Stomach (tissue), 9 donors: ENCODE results near the gene RERE. TPM values are rescaled to one million over a fixed set of nuclear protein-coding genes. Genes with fewer than 3 reads are reported as not detected.

Source experiments
- DNase-seq, 2 donors: peaks; one replicate each; pipeline versions ENCODE4 v3.0.0 to v3.0.0-alpha.2; 2013 to 2019
- H3K27ac ChIP-seq, 5 donors: fragments of 200-600 bp in 4 of 5; sonication (generic) in 4 of 5; one replicate each; pipeline ENCODE4 v1.5.1; 2013 to 2019; ENCODE audit warnings: mild to moderate bottlenecking in 1 of 5, moderate library complexity in 1 of 5
- H3K27me3 ChIP-seq, 3 donors: fragments of 200-600 bp; sonication (generic); one replicate each; pipeline ENCODE4 v1.5.1; 2017 to 2019; ENCODE audit warnings: mixed run types in 1 of 3
- H3K36me3 ChIP-seq, 4 donors: fragments of 200-600 bp; sonication (generic); 1 replicate in 3 of 4; 2 replicates in 1 of 4; pipeline ENCODE4 v1.5.1; 2016 to 2019
- H3K4me1 ChIP-seq, 4 donors: fragments of 200-600 bp; sonication (generic); one replicate each; pipeline ENCODE4 v1.5.1; 2016 to 2019
- H3K4me3 ChIP-seq, 4 donors: fragments of 200-600 bp; sonication (generic) in 3 of 4; one replicate each; pipeline ENCODE4 v1.5.1; 2016 to 2019; ENCODE audit warnings: mild to moderate bottlenecking in 1 of 4
- H3K9me3 ChIP-seq, 4 donors: fragments of 200-600 bp; sonication (generic); one replicate each; pipeline ENCODE4 v1.5.1; 2016 to 2019
- CTCF ChIP-seq, 7 experiments: fragments of 450-650 bp in 4 of 7; fragments of 200-600 bp in 3 of 7; sonication (generic) in 3 of 7; IDR thresholded peaks; one replicate each; pipeline ENCODE4 v1.5.1; 2016 to 2019; ENCODE audit warnings: antibody characterized with exemption in 7 of 7, control low read depth in 2 of 7, mild to moderate bottlenecking in 1 of 7
- EP300 ChIP-seq: sonication (generic); formaldehyde crosslinking; IDR thresholded peaks from one replicate; pipeline ENCODE4 v1.6.1; 2017; ENCODE audit warnings: antibody characterized with exemption
- POLR2A ChIP-seq, 4 donors: fragments of 450-650 bp; IDR thresholded peaks; one replicate each; pipeline ENCODE4 v1.6.1; 2016; ENCODE audit warnings: antibody characterized with exemption in 4 of 4, control low read depth in 2 of 4, mild to moderate bottlenecking in 1 of 4, moderate library complexity in 1 of 4
- POLR2AphosphoS5 ChIP-seq, 3 donors: sonication (generic); formaldehyde crosslinking; IDR thresholded peaks; one replicate each; pipeline ENCODE4 v1.6.1; 2016; ENCODE audit warnings: antibody characterized with exemption in 3 of 3
- WGBS, 5 donors: extraction: QIAGEN DNeasy Blood & Tissue Kit in 3 of 5; methylation state at CpG; one replicate each; pipeline versions ENCODE4 v1.1.5 to v1.1.7; 2013 to 2018; 5-methylcytosine and 5-hydroxymethylcytosine counted together
- intact Hi-C: fragments of 100-400 bp; cut with DNase I; formaldehyde crosslinking; loops from one replicate; pipeline ENCODE4 v1.15.1; 2023; ENCODE audit warnings: low total_unique reads
- polyA plus RNA-seq, 3 donors: library from polyadenylated mRNA; stranded (reverse); fragments of 200-250 nt; gene quantifications; one replicate each; pipeline ENCODE4 v1.2.3, GENCODE V29; 2013
- small RNA-seq, 4 donors: library from RNA; depleted of rRNA; stranded (forward); fragments of <200 nt; gene quantifications; one replicate each; pipeline ENCODE3, GENCODE V24; 2016
- total RNA-seq, 5 donors: library from RNA; depleted of rRNA; stranded (reverse); fragments of >200 nt; gene quantifications; one replicate each; pipeline versions ENCODE4 v1.1.0 to v1.2.3, GENCODE V29; 2014 to 2016
- donor health status: healthy with polysubstance abuse.
- donor health status: Bipolar disorder and iron deficiency.
- donor health status: healthy.

RERE gene
- total and polyA plus RNA-seq, 8 donors: 15.6 to 198 (median 79.3) TPM

GRCh38 chr1:8311068-8311718, 506.2 kb downstream of the RERE start:
- TF ChIP-seq EP300: no peak
- TF ChIP-seq POLR2AphosphoS5 (IDR thresholded peaks at IDR 0.05): no peak
- no peak for TF ChIP-seq POLR2A (IDR thresholded peaks at IDR 0.05)
- no peak for TF ChIP-seq CTCF (IDR thresholded peaks at IDR 0.05)
- intact Hi-C loops: loop anchor here (5.0 kb wide), 1 partner anchor 279 kb away; no protein-coding TSS in a partner anchor
- no peaks in the 10 kb centered on the region for H3K36me3 ChIP-seq
- 52 to 96% (median 86%) methylated on average over 1 of the region's 1 CpG for WGBS, 5 donors
- peak overlapping the region in 3 of 5 donors; percentile 37 to 55 (median 43) for H3K27ac ChIP-seq
- peaks cover 4 to 31% (median 19%) of the 10 kb centered on the region in 4 donors for H3K4me1 ChIP-seq
- peaks cover 0 to 5% (median 0%) of the 10 kb centered on the region in 4 donors for H3K9me3 ChIP-seq
- DNase-seq: no peak
- H3K27me3 ChIP-seq: peaks cover 0 to 11% (median 0%) of the 10 kb centered on the region in 3 donors
- no peak overlapping the region for H3K4me3 ChIP-seq

GRCh38 chr1:8307628-8308027, 509.8 kb downstream of the RERE start:
- Histone ChIP-seq H3K9me3 (peaks cover 0 to 5% (median 0%) of the 10 kb centered on the region in 4 donors), H3K4me3 (no peak overlapping the region), H3K27ac (no peak overlapping the region), H3K27me3 (no peaks in the 10 kb centered on the region), H3K36me3 (no peaks in the 10 kb centered on the region), H3K4me1 (peaks cover 3 to 11% (median 6%) of the 10 kb centered on the region in 4 donors)
- no peak for DNase-seq
- TF ChIP-seq EP300 (no peak), CTCF (IDR thresholded peaks at IDR 0.05) (no peak), POLR2AphosphoS5 (IDR thresholded peaks at IDR 0.05) (no peak), POLR2A (IDR thresholded peaks at IDR 0.05) (no peak)
- WGBS, 5 donors: 68 to 82% (median 77%) methylated on average over 4 of the region's 4 CpGs
- intact Hi-C loops: no loop called here

GRCh38 chr1:8303876-8304275, 513.6 kb downstream of the RERE start:
- Histone ChIP-seq H3K4me3 (no peak overlapping the region), H3K36me3 (no peaks in the 10 kb centered on the region), H3K4me1 (peaks cover 0 to 4% (median 0%) of the 10 kb centered on the region in 4 donors), H3K27ac (no peak overlapping the region), H3K9me3 (no peaks in the 10 kb centered on the region), H3K27me3 (no peaks in the 10 kb centered on the region)
- TF ChIP-seq EP300 (no peak), POLR2A (IDR thresholded peaks at IDR 0.05) (no peak), CTCF (IDR thresholded peaks at IDR 0.05) (no peak), POLR2AphosphoS5 (IDR thresholded peaks at IDR 0.05) (no peak)
- DNase-seq: no peak
- 91 to 95% (median 92%) methylated on average over 4 of the region's 4 CpGs for WGBS, 5 donors
- intact Hi-C loops: no loop called here

- TF ChIP-seq POLR2AphosphoS5 (IDR thresholded peaks at IDR 0.05) (no peak), CTCF (IDR thresholded peaks at IDR 0.05) (no peak), POLR2A (IDR thresholded peaks at IDR 0.05) (no peak), EP300 (no peak)
- Histone ChIP-seq H3K4me3 (no peak overlapping the region), H3K36me3 (no peaks in the 10 kb centered on the region), H3K9me3 (no peaks in the 10 kb centered on the region), H3K27me3 (no peaks in the 10 kb centered on the region), H3K27ac (no peak overlapping the region), H3K4me1 (peaks cover 0 to 4% (median 0%) of the 10 kb centered on the region in 4 donors)
- WGBS, 5 donors: 86 to 97% (median 95%) methylated on average over 3 of the region's 3 CpGs
- no peak for DNase-seq
- intact Hi-C loops: no loop called here
Observed at GRCh38 chr1:8303141-8303540, 514.3 kb downstream of the RERE start.

Small RNA genes lying within 50 kb of the gene (small RNA-seq; reads per million reads assigned to genes)
- gene MIR6728 (0 to 0.30 (median 0) reads per million in 4 donors), gene RF00019 (0 reads per million in 4 donors), gene RF00599 (0 reads per million in 4 donors)

Other genes starting within 250 kb of the RERE start
- gene ENO1, start 61.0 kb upstream of the RERE start, total RNA-seq: 100 to 1,000 TPM; 206 to 463 (median 362) TPM
- gene ENO1, start 61.0 kb upstream of the RERE start, polyA plus RNA-seq: 100 to 1,000 TPM; 271 to 577 (median 338) TPM
- gene CA6, start 128.2 kb upstream of the RERE start, total RNA-seq: not detected
- gene CA6, start 128.2 kb upstream of the RERE start, polyA plus RNA-seq: not detected
- not detected for gene SLC2A7, start 208.8 kb upstream of the RERE start, total RNA-seq
- gene SLC2A7, start 208.8 kb upstream of the RERE start, polyA plus RNA-seq: not detected